SK-N-SH (cell line): ENCODE data around the gene POU2AF1.

Experiments used
- EZH2phosphoT487 ChIP-seq: fragments of 200-600 bp; sonication (generic); IDR thresholded peaks from 2 replicates; pipeline ENCODE4 v1.6.1; 2017; ENCODE audit warnings: low read depth, mixed run types, mild to moderate bottlenecking, antibody characterized with exemption, moderate library complexity, borderline replicate concordance
- FOXM1 ChIP-seq: IDR thresholded peaks from 2 replicates; pipeline ENCODE4 v1.4.0; 2012; ENCODE audit warnings: low read depth, mild to moderate bottlenecking
- MXI1 ChIP-seq: IDR thresholded peaks from 2 replicates; pipeline ENCODE4 v1.6.1; 2012; ENCODE audit warnings: mild to moderate bottlenecking, low read depth, low read length, improper control_type of control experiment
- POLR2AphosphoS5 ChIP-seq: IDR thresholded peaks from 2 replicates; pipeline ENCODE4 v1.6.1; 2012; ENCODE audit warnings: low read depth, low read length
- RAD21 ChIP-seq: IDR thresholded peaks from 2 replicates; pipeline ENCODE4 v1.6.1; 2012; ENCODE audit warnings: mild to moderate bottlenecking, low read length
- SIN3A ChIP-seq: IDR thresholded peaks from 2 replicates; pipeline ENCODE4 v1.6.1; 2012; ENCODE audit warnings: low read depth, mild to moderate bottlenecking, low read length, moderate library complexity, borderline replicate concordance
- TAF1 ChIP-seq: IDR thresholded peaks from 2 replicates; pipeline ENCODE4 v1.6.1; 2012; ENCODE audit warnings: low read depth, mild to moderate bottlenecking, low read length, moderate library complexity, borderline replicate concordance
- TF ChIP-seq, protein P1 (sequence below): fragments of 200-600 bp; sonication (generic); IDR thresholded peaks from 2 replicates; pipeline ENCODE4 v1.6.1; 2017; ENCODE audit warnings: antibody characterized with exemption, mild to moderate bottlenecking, moderate library complexity
- TF ChIP-seq, protein P2 (sequence below): IDR thresholded peaks from 2 replicates; pipeline ENCODE4 v1.4.0; 2012; ENCODE audit warnings: low read depth
- TF ChIP-seq, protein P3 (sequence below): IDR thresholded peaks from 2 replicates; pipeline ENCODE4 v1.4.0; 2012; ENCODE audit warnings: low read depth, borderline replicate concordance
- TF ChIP-seq, protein P4 (sequence below): fragments of 150-350 bp; IDR thresholded peaks from 2 replicates; pipeline ENCODE4 v1.6.1; 2017; ENCODE audit warnings: antibody characterized with exemption, low read length, low read depth, borderline replicate concordance

DNA sequence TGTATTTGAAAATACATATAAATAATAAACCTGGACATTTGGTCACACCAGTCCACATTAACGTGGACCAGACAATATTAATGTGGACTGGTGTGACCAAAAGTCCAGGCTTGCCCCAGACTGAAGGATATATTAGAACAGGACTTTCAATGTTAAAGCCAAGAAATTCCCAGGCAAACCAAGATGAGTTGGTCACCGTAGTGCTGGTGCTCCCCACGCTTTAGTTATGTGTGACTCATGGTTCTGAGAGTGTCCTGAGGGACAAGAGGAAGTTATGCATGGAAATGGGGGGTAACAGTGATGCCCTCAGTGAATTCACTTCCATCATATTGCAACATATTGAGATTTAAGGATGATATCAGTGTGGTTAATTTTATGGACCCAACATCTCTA lies 31.4 kb downstream of the POU2AF1 start:
- TF ChIP-seq, protein P1, sequence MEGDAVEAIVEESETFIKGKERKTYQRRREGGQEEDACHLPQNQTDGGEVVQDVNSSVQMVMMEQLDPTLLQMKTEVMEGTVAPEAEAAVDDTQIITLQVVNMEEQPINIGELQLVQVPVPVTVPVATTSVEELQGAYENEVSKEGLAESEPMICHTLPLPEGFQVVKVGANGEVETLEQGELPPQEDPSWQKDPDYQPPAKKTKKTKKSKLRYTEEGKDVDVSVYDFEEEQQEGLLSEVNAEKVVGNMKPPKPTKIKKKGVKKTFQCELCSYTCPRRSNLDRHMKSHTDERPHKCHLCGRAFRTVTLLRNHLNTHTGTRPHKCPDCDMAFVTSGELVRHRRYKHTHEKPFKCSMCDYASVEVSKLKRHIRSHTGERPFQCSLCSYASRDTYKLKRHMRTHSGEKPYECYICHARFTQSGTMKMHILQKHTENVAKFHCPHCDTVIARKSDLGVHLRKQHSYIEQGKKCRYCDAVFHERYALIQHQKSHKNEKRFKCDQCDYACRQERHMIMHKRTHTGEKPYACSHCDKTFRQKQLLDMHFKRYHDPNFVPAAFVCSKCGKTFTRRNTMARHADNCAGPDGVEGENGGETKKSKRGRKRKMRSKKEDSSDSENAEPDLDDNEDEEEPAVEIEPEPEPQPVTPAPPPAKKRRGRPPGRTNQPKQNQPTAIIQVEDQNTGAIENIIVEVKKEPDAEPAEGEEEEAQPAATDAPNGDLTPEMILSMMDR, result no peak
- TF ChIP-seq RAD21, result no peak
- TF ChIP-seq POLR2AphosphoS5, result no peak
- TF ChIP-seq, protein P2, sequence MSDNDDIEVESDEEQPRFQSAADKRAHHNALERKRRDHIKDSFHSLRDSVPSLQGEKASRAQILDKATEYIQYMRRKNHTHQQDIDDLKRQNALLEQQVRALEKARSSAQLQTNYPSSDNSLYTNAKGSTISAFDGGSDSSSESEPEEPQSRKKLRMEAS, result no peak
- TF ChIP-seq, protein P3, sequence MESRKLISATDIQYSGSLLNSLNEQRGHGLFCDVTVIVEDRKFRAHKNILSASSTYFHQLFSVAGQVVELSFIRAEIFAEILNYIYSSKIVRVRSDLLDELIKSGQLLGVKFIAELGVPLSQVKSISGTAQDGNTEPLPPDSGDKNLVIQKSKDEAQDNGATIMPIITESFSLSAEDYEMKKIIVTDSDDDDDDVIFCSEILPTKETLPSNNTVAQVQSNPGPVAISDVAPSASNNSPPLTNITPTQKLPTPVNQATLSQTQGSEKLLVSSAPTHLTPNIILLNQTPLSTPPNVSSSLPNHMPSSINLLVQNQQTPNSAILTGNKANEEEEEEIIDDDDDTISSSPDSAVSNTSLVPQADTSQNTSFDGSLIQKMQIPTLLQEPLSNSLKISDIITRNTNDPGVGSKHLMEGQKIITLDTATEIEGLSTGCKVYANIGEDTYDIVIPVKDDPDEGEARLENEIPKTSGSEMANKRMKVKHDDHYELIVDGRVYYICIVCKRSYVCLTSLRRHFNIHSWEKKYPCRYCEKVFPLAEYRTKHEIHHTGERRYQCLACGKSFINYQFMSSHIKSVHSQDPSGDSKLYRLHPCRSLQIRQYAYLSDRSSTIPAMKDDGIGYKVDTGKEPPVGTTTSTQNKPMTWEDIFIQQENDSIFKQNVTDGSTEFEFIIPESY, result no peak
- TF ChIP-seq FOXM1, result no peak
- TF ChIP-seq EZH2phosphoT487, result no peak
- TF ChIP-seq TAF1, result no peak
- no peak for TF ChIP-seq SIN3A
- TF ChIP-seq, protein P4, sequence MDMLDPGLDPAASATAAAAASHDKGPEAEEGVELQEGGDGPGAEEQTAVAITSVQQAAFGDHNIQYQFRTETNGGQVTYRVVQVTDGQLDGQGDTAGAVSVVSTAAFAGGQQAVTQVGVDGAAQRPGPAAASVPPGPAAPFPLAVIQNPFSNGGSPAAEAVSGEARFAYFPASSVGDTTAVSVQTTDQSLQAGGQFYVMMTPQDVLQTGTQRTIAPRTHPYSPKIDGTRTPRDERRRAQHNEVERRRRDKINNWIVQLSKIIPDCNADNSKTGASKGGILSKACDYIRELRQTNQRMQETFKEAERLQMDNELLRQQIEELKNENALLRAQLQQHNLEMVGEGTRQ, result no peak
- no peak for TF ChIP-seq MXI1
